GM18511 (cell line): ENCODE measurements around the gene ANKRD36.
"Not testable (repeated sequence)": the region's sequence is repeated elsewhere in the genome, so short reads cannot be mapped to it uniquely, and the experiment has no call there.

ENCODE experiments used
- ATAC-seq: cut with Tn5 transposase; IDR thresholded peaks from one replicate; pipeline ENCODE4 v1.9.1; 2021; ENCODE audit warnings: mild to moderate bottlenecking, moderate library complexity; ENCODE audit not compliant: unreplicated experiment

ANKRD36 gene

GRCh38 chr2:97276232-97276798, 163.4 kb downstream of the ANKRD36 start:
- not testable (repeated sequence) for ATAC-seq

- not testable (repeated sequence) for ATAC-seq
Measured at GRCh38 chr2:97285187-97285586, 172.2 kb downstream of the ANKRD36 start.

GRCh38 chr2:97293687-97294086, 180.7 kb downstream of the ANKRD36 start:
- not testable (repeated sequence) for ATAC-seq
